ENCODE measurements around the gene DDB1. TPM values are rescaled to one million over a fixed set of nuclear protein-coding genes. Genes with fewer than 3 reads are reported as not detected.

DDB1 gene
- polyA plus RNA-seq, 3 donors = 54.1 to 97.2 (median 86.6) TPM

- no peak overlapping the region for H3K9ac ChIP-seq (ENCODE audit: insufficient read depth, low read length, poor library complexity, severe bottlenecking)
- H2AFZ ChIP-seq (ENCODE audit: insufficient read depth, low read depth, low read length, poor library complexity, severe bottlenecking) = no peak overlapping the region
- no peaks in the 10 kb centered on the region for H4K20me1 ChIP-seq (ENCODE audit: insufficient read depth, low read length)
- H3K27ac ChIP-seq (ENCODE audit: low read depth in 1 of 2, low read length in 2 of 2) = no peak overlapping the region
- no peak overlapping the region for H3K4me3 ChIP-seq (replicated peaks in 1 of 3; ENCODE audit: low read depth in 2 of 3, low read length in 3 of 3)
- peaks cover 0 to 4% (median 3%) of the 10 kb centered on the region in 3 donors for H3K27me3 Mint-ChIP-seq (ENCODE audit: low read depth in 3 of 3)
- H3K4me2 ChIP-seq (replicated peaks; ENCODE audit: extremely low read depth, low read length, poor library complexity, severe bottlenecking) = no peak overlapping the region
- no peaks in the 10 kb centered on the region for H3K4me1 ChIP-seq (ENCODE audit: control insufficient read depth in 1 of 2, insufficient read depth in 2 of 2, low read length in 2 of 2)
- TF ChIP-seq CTCF (IDR thresholded peaks at IDR 0.05) = no peak
- WGBS (ENCODE audit: insufficient coverage) = 90% methylated on average over 2 of the region's 4 CpGs
- no peaks in the 10 kb centered on the region for H3K79me2 ChIP-seq (ENCODE audit: insufficient read depth, low read length)
- H3K4me1 Mint-ChIP-seq = no peaks in the 10 kb centered on the region
- H3K9me3 ChIP-seq (replicated peaks in 1 of 2; ENCODE audit: control insufficient read depth in 1 of 2, insufficient read depth in 1 of 2, low read length in 2 of 2) = no peaks in the 10 kb centered on the region
- no peak overlapping the region for H3K4me3 Mint-ChIP-seq
- no peaks in the 10 kb centered on the region for H3K27me3 ChIP-seq (ENCODE audit: control insufficient read depth in 2 of 2, insufficient read depth in 2 of 2, low read length in 2 of 2)
- no peaks in the 10 kb centered on the region for H3K36me3 Mint-ChIP-seq
- no peak overlapping the region for H3K27ac Mint-ChIP-seq
- no peak for DNase-seq
- H3K36me3 ChIP-seq (replicated peaks in 1 of 2; ENCODE audit: control insufficient read depth in 1 of 2, insufficient read depth in 2 of 2, low read length in 2 of 2) = no peaks in the 10 kb centered on the region
- peaks cover 0 to 2% (median 0%) of the 10 kb centered on the region in 7 donors for H3K9me3 Mint-ChIP-seq
- intact Hi-C loops (cut with micrococcal nuclease) = no loop called here
These were observed 66.3 kb downstream of the DDB1 start for GRCh38 chr11:61266602-61267001.

GRCh38 chr11:61265357-61265756 is 67.5 kb downstream of the DDB1 start:
- H3K27me3 ChIP-seq (ENCODE audit: control insufficient read depth in 2 of 2, insufficient read depth in 2 of 2, low read length in 2 of 2) = no peaks in the 10 kb centered on the region
- H3K79me2 ChIP-seq (ENCODE audit: insufficient read depth, low read length) = no peaks in the 10 kb centered on the region
- no peak for DNase-seq
- Mint-ChIP-seq H3K36me3 (no peaks in the 10 kb centered on the region), H3K4me3 (no peak overlapping the region), H3K27me3 (ENCODE audit: low read depth in 3 of 3) (peaks cover 0 to 4% (median 3%) of the 10 kb centered on the region in 3 donors), H3K9me3 (peaks cover 0 to 2% (median 0%) of the 10 kb centered on the region in 7 donors), H3K4me1 (no peaks in the 10 kb centered on the region), H3K27ac (peak overlapping the region in 1 of 7 donors; percentile 25)
- no peak overlapping the region for H3K9ac ChIP-seq (ENCODE audit: insufficient read depth, low read length, poor library complexity, severe bottlenecking)
- intact Hi-C loops (cut with micrococcal nuclease) = no loop called here
- TF ChIP-seq CTCF (IDR thresholded peaks at IDR 0.05) = no peak
- WGBS (ENCODE audit: insufficient coverage) = 96% methylated on average over 9 of the region's 14 CpGs
- no peak overlapping the region for H2AFZ ChIP-seq (ENCODE audit: insufficient read depth, low read depth, low read length, poor library complexity, severe bottlenecking)
- H3K4me2 ChIP-seq (replicated peaks; ENCODE audit: extremely low read depth, low read length, poor library complexity, severe bottlenecking) = no peak overlapping the region
- no peaks in the 10 kb centered on the region for H3K9me3 ChIP-seq (replicated peaks in 1 of 2; ENCODE audit: control insufficient read depth in 1 of 2, insufficient read depth in 1 of 2, low read length in 2 of 2)
- no peaks in the 10 kb centered on the region for H3K4me1 ChIP-seq (ENCODE audit: control insufficient read depth in 1 of 2, insufficient read depth in 2 of 2, low read length in 2 of 2)
- H4K20me1 ChIP-seq (ENCODE audit: insufficient read depth, low read length) = no peaks in the 10 kb centered on the region
- H3K36me3 ChIP-seq (replicated peaks in 1 of 2; ENCODE audit: control insufficient read depth in 1 of 2, insufficient read depth in 2 of 2, low read length in 2 of 2) = no peaks in the 10 kb centered on the region
- no peak overlapping the region for H3K27ac ChIP-seq (ENCODE audit: low read depth in 1 of 2, low read length in 2 of 2)
- no peak overlapping the region for H3K4me3 ChIP-seq (replicated peaks in 1 of 3; ENCODE audit: low read depth in 2 of 3, low read length in 3 of 3)

All from CD14-positive monocyte (primary cell).